GM12874 (cell line): Measurements from ENCODE around the gene AFF3.

Experiments
- CTCF ChIP-seq: IDR thresholded peaks from 2 replicates; pipeline ENCODE4 v1.5.1; 2011; ENCODE audit warnings: low read depth, mild to moderate bottlenecking, control low read depth, low read length, moderate library complexity; ENCODE audit not compliant: insufficient read depth

AFF3 gene

DNA sequence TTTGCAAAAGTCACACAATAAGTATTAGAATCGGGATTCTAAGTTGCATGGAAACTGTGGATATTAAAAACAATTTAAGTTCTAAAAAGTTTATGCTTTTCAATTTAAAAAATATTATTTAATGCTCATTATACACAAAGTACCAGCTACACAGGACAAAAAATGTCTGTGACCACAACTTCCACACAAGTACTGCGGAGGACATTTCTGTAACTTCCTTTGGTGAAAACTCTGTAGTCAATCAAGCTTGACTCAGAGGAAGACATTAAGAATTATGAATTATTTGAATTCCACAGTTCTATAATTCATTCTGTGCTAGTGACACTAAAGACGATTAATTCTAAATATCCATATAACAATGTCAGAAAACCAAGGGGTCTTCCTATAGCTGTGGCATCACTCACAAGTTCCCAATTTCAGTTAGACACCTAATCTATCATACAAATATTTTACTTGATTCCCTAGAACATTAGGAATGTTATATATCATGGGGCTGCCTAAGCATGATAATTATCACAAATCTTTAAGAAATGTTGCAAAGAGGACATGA is 120.5 kb downstream of the AFF3 start:
- no peak for TF ChIP-seq CTCF

DNA sequence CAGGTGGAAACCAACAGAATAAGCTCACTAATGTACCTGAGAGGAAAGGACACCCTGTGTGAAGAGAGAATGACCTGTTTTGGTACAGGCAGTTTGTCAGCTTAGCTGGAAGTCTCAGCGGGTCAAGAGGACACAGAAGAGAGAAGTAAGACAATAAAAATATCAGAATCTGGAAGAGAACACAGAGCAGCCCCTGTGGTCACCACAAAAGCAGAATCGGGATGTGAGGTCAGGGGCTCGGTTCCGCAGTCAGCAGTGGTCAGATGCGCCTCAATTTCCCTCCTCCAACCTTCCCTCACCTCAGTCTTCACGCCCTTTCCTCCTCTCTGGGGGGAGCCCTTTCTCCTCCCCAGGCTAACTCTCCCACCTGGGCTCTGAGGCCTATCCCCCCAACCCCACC is 122.9 kb downstream of the AFF3 start:
- TF ChIP-seq CTCF, result no peak

- TF ChIP-seq CTCF, result no peak
Measured at GRCh38 chr2:100018341-100019193, 123.8 kb downstream of the AFF3 start.

DNA sequence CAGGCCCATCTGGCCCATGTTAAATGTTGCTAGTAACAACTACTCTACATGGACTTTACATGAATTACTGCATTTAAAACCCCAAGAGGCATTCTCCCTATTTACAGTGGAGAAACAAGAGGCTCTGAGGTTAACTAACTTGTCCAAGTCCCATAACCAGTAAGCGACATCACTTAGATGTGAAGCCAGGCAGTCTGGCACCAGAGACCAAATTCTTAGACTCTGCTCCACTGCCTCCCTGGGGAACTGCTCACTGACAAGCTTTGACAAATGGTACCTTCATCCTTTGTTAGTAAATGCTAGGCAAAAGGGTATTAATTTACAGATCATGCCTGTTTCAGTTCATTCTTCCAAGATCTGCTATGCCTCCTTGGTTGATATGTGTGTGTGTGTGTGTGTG is 124.8 kb downstream of the AFF3 start:
- TF ChIP-seq CTCF, result no peak

DNA sequence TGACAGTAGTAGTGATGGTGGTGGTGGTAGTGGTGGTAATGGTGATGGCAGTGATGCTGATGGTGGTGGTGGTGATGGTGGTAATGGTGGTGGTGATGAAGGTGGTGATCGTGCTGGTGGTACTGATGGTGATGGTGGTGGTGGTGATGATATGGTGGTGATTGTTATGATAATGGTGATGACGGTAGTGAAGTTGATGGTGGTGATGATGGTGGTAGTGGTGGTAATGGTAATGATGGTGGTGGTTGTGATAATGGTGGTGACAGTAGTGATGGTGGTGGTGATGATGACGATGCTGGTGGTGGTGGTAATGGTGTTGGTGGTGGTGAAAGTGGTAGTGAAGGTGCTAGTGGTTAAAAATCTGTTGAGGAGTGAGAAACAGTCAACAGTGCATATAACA is 125.6 kb downstream of the AFF3 start:
- no peak for TF ChIP-seq CTCF

GRCh38 chr2:100015849-100016248 is 126.5 kb downstream of the AFF3 start:
- no peak for TF ChIP-seq CTCF

DNA sequence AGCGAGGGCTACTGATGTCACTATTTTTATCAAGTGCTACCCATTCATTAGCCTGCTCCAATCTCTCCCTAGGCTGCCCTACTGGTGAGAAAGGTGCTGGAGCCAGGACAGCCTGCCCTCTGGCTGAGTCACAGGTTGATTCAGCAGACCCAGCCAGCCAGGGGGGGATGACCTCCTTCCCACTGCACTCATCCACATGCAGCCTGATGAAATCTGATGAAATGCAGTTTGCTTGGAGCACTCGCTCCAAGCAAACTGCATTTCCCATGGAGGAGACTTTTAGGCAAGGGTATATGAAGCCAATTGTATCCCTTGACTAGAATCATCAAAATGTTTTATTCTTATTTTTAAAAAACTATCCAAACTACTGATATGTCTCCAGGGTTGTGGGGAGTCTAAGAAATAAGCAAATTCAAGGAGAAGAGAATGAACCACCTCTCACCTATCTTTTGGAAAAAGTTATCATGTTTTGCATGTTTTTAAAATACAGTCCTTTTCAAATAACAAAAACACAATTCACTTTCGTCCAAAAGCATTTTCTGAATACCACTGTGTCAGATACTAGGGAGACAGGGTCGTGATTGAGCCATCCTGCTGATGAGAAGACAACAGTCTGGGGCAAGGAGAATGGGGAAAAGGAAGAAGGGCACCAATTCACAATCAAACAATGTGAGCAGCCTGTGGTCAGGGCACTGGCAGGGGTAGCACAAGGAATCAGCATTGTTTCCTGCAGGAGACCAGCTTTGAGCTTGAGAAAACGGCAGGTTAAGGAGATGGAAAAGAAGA is 128.3 kb downstream of the AFF3 start:
- TF ChIP-seq CTCF, result no peak
